Measurements from ENCODE around the gene PDE6A. TPM values are rescaled to one million over a fixed set of nuclear protein-coding genes. Genes with fewer than 3 reads are reported as not detected.

Gene PDE6A
- total and polyA plus RNA-seq, 9 donors: 0.03 to 0.35 (median 0.08) TPM; not detected in 3

DNA sequence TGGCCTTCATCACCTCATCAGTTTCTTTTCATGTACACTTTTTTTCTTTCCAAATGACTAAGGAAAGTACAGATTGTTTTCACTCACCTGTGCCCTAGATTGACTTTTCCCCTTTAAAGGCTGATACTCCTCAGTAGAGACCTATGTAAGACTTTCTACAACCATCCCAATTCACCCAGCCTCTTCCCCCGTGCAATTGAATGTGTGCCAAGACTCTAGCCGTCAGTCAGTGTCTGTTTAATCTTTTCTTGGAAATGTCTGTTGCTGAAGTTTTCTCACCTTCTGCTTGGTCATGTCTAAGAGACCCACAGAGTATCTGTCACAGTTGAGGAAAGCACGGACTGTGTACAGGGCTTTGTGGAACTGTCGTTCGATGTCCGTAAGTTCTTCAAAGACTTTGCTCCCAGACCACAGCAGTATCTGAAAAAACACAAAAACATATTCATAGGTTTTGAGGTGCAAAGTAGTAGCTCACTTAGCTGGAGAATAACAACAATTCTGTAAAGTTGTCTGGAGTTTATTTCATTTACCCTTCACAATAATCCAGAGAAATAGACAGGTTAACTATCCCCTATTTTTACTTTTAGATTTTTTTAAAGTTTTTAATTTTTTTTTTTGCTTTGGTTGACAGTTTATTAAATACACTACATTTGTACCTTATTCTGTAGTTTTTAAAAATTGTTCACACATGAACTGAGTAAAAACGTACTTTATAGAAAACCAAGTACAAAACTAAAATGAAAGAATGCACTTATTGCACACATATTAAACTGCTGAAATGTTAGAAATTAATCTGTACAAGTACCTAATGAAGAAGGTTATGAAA is 13.6 kb downstream of the PDE6A start:
- no peaks in the 10 kb centered on the region for H3K4me1 ChIP-seq (ENCODE audit: control insufficient read depth, insufficient read depth, low read length)
- no peaks in the 10 kb centered on the region for H3K9me3 ChIP-seq (replicated peaks; ENCODE audit: control insufficient read depth, low read depth, low read length)
- DNase-seq: no peak
- H3K4me3 ChIP-seq (ENCODE audit: low read length): no peak overlapping the region
- no CpG with 5 or more reads among the region's 7 CpGs for WGBS (ENCODE audit: insufficient coverage)
- no peak overlapping the region for H3K27ac ChIP-seq (ENCODE audit: low read length)
- H3K27me3 ChIP-seq (ENCODE audit: control insufficient read depth, insufficient read depth, low read length): peaks cover 13% of the 10 kb centered on the region
- no peaks in the 10 kb centered on the region for H3K36me3 ChIP-seq (ENCODE audit: control insufficient read depth, insufficient read depth, low read length)

DNA sequence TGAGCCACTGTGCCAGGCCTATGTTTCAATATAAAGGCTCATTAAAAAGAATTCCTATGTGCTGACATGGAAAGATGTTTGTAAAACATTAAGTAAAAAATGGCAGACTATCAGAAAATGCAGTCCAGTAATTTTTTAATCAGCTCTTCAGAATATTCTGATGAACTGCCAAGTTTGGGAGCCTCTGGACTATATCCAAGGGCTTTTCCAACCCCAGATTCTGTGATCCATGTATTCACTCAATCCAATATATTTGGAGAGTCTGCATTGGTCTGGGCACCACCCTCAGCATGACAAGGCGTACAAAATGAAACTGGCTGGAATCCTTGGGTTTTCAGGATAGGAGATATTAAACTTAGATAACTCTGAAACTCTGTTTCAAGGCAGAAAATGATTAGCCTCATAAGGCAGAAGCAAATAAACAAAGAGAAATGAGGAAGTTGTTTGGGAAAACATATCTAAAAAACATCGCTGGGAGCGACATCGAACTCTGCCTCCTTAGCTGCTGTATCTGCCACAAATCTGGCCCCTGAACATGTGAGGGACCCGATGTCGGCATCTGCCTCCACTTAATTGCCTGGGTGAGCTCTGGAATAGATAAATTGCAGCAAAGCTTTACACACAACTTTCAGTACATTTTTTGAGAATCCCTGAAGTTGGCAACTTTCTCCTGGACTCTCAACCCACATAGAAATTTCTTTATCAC is 14.4 kb downstream of the PDE6A start:
- no peaks in the 10 kb centered on the region for H3K36me3 ChIP-seq (ENCODE audit: control insufficient read depth, insufficient read depth, low read length)
- no peak overlapping the region for H3K4me3 ChIP-seq (ENCODE audit: low read length)
- H3K9me3 ChIP-seq (replicated peaks; ENCODE audit: control insufficient read depth, low read depth, low read length): no peaks in the 10 kb centered on the region
- 67% methylated on average over 5 of the region's 6 CpGs for WGBS (ENCODE audit: insufficient coverage)
- no peaks in the 10 kb centered on the region for H3K4me1 ChIP-seq (ENCODE audit: control insufficient read depth, insufficient read depth, low read length)
- H3K27me3 ChIP-seq (ENCODE audit: control insufficient read depth, insufficient read depth, low read length): peaks cover 10% of the 10 kb centered on the region
- no peak overlapping the region for H3K27ac ChIP-seq (ENCODE audit: low read length)
- DNase-seq: peak; percentile 12

DNA sequence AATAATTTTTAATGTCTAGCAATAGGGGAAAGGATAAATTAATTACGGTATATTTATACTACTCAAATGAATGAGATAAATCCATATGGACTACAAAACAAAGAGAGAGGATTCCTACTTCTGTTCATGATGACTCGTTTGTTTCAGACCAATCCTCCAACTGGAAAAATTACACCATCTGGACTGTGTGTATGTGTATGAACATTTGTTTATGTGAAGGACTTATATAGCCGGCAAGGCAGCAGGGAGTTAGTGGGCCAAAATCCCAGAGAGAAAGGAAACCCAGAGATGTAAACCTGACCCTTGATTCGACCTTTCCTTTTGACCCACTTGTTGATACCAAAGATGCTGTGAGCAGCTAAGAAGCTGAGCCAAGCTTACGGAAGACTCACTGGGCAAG is 20.1 kb downstream of the PDE6A start:
- H3K27ac ChIP-seq (ENCODE audit: low read length): no peak overlapping the region
- H3K9me3 ChIP-seq (replicated peaks; ENCODE audit: control insufficient read depth, low read depth, low read length): no peaks in the 10 kb centered on the region
- no peaks in the 10 kb centered on the region for H3K27me3 ChIP-seq (ENCODE audit: control insufficient read depth, insufficient read depth, low read length)
- no peaks in the 10 kb centered on the region for H3K4me1 ChIP-seq (ENCODE audit: control insufficient read depth, insufficient read depth, low read length)
- WGBS (ENCODE audit: insufficient coverage): 79% methylated on average over 3 of the region's 5 CpGs
- no peaks in the 10 kb centered on the region for H3K36me3 ChIP-seq (ENCODE audit: control insufficient read depth, insufficient read depth, low read length)
- H3K4me3 ChIP-seq (ENCODE audit: low read length): no peak overlapping the region
- no peak for DNase-seq

DNA sequence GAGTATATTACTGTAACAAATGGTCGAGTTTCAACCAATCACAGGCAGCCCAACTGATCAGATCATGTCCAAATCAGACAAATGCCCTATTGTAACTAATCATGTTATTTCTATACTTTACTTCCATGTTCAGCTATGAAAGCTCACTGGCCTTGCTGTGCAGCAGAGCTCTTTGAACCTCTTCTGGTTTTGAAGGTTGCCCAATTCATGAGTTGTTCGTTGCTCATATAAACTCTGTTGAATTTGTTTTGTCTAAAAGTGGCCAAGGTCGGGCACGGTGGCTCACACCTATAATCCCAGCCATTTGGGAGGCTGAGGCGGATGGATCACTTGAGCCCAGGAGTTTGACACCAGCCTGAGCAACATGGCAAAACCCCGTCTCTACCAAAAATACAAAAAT is 21.6 kb downstream of the PDE6A start:
- H3K4me1 ChIP-seq (ENCODE audit: control insufficient read depth, insufficient read depth, low read length): no peaks in the 10 kb centered on the region
- WGBS (ENCODE audit: insufficient coverage): 81% methylated on average over 5 of the region's 6 CpGs
- H3K27me3 ChIP-seq (ENCODE audit: control insufficient read depth, insufficient read depth, low read length): no peaks in the 10 kb centered on the region
- H3K27ac ChIP-seq (ENCODE audit: low read length): no peak overlapping the region
- no peak overlapping the region for H3K4me3 ChIP-seq (ENCODE audit: low read length)
- H3K36me3 ChIP-seq (ENCODE audit: control insufficient read depth, insufficient read depth, low read length): no peaks in the 10 kb centered on the region
- no peak for DNase-seq
- no peaks in the 10 kb centered on the region for H3K9me3 ChIP-seq (replicated peaks; ENCODE audit: control insufficient read depth, low read depth, low read length)

DNA sequence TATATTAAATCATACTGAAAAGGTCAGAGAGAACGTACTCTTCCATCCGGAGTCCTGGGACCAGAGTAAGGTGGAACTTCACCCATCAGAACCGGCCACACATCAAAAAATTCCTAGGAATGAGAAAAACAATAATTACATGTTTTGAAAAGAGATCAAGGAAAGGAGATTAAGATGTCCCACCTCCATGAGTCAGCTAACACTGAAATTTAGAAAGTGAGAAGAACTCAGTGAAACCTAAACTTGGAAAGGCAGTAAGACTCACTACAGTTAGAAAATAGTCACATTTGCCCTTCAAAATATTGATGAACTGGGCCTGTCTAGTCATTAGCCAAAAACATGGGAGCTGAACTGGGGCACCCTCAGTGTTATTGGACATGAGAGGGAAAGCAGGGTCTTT is 23.0 kb downstream of the PDE6A start:
- Histone ChIP-seq H3K27me3 (ENCODE audit: control insufficient read depth, insufficient read depth, low read length) (no peaks in the 10 kb centered on the region), H3K9me3 (replicated peaks; ENCODE audit: control insufficient read depth, low read depth, low read length) (no peaks in the 10 kb centered on the region), H3K36me3 (ENCODE audit: control insufficient read depth, insufficient read depth, low read length) (no peaks in the 10 kb centered on the region), H3K27ac (ENCODE audit: low read length) (no peak overlapping the region), H3K4me1 (ENCODE audit: control insufficient read depth, insufficient read depth, low read length) (no peaks in the 10 kb centered on the region), H3K4me3 (ENCODE audit: low read length) (no peak overlapping the region)
- DNase-seq: no peak
- no CpG with 5 or more reads among the region's 3 CpGs for WGBS (ENCODE audit: insufficient coverage)

DNA sequence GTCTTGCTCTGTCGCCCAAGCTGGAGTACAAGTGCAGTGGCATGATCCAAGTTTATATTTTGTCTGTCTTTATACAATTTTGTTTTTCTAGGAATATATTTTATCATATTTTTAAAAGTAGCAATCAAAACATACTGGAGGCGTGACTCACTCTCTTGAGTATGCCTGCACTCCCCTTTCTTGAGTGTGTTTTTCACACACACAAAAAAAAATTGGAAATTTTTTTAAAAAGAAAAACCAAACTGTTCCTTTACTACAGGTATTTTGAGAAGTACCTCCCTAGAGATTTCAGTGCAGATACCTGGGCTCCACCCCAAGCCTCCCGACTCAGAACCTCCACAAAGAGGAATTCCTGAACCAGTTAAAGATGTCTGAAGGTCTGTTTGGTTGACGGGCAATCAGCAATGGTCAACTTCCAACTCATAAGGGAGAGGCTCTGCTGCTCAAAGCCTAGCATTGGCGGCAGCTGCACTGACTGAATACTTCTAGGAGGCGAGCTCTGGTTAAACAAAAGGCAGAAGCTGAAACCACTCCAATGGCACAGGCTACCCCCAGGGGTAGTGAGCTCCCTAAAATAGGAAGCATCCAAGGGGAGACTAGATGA is 27.4 kb downstream of the PDE6A start:
- Histone ChIP-seq H3K27ac (ENCODE audit: low read length) (no peak overlapping the region), H3K4me1 (ENCODE audit: control insufficient read depth, insufficient read depth, low read length) (no peaks in the 10 kb centered on the region), H3K9me3 (replicated peaks; ENCODE audit: control insufficient read depth, low read depth, low read length) (no peaks in the 10 kb centered on the region), H3K36me3 (ENCODE audit: control insufficient read depth, insufficient read depth, low read length) (no peaks in the 10 kb centered on the region), H3K27me3 (ENCODE audit: control insufficient read depth, insufficient read depth, low read length) (peaks cover 2% of the 10 kb centered on the region), H3K4me3 (ENCODE audit: low read length) (no peak overlapping the region)
- WGBS (ENCODE audit: insufficient coverage): 77% methylated on average over 2 of the region's 6 CpGs
- no peak for DNase-seq

DNA sequence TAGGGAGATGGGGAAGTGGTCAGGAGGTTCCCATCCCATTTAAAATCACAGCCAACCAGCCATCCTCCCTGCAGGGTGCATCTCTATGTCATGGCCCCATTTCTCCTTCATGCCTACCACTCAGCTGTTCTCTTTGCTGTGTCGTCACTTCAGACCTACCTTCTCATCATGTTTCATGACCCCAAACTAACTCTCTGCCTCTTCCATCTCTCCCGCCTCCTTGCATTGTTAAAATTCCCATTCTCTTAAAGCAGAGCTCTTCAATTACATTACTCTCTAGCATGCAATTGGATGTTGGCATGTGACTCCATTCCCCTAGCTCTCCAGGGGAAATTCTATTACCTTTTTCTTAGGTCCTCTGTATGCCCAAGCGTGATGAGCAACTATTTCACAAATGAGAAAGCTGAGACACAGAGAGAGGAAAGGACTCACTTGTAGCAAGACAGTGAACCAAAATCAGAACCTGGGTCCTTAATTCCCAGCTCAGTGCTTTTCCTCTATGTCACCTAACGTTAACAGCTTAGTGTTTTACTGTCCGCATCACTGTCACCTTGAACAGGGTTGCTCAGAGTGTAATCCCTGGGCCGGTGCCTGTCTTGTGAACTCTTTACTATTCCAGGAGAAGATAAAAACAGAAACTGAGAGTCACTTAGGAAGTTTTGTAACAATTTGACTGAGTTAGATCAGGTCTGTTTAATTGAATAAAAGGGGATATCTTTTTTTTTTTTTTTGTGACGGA is 28.1 kb downstream of the PDE6A start:
- DNase-seq: no peak
- Histone ChIP-seq H3K27ac (ENCODE audit: low read length) (no peak overlapping the region), H3K9me3 (replicated peaks; ENCODE audit: control insufficient read depth, low read depth, low read length) (no peaks in the 10 kb centered on the region), H3K36me3 (ENCODE audit: control insufficient read depth, insufficient read depth, low read length) (no peaks in the 10 kb centered on the region), H3K4me1 (ENCODE audit: control insufficient read depth, insufficient read depth, low read length) (no peaks in the 10 kb centered on the region), H3K27me3 (ENCODE audit: control insufficient read depth, insufficient read depth, low read length) (peaks cover 2% of the 10 kb centered on the region), H3K4me3 (ENCODE audit: low read length) (no peak overlapping the region)
- WGBS (ENCODE audit: insufficient coverage): 58% methylated on average over 4 of the region's 7 CpGs

DNA sequence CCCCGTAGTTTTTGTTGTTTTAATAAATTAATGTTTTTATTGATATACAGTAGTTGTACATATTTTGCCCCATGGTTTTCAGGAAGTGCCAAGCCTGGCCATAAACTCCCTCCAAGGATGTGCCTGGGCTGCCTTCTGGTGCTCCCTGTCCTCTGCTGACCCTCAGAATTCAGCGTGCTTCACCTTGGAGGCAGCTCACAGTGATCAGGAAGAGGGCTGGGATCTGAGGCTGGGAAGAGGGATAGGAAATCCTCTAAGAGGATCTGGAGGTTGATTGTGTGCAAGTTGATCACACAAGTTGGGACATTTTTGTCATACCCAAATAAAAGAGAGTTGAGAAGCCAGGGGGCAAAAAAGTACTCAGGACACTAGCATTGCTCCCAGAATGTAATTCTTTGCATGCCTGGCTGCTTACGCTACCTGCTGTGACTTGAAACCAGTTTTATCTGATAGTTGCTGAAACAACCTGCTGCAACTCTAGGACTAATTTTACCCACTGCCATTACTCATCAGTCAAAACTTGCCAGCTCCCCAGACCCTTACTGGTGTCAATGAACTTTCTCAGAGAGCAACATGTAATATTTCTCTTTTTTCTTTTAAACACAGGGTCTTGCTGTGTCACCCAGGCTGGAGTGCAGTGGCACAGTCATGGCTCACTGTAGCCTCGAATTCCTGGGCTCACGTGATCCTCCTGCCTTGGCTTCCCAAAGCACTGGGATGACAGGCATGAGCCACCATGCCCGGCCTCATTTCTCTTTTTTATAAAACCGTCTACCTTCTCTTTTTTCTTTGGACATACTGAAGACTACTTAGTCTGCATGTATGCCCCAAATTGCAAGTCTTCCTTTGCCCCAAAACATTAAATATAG is 29.0 kb downstream of the PDE6A start:
- Histone ChIP-seq H3K4me1 (ENCODE audit: control insufficient read depth, insufficient read depth, low read length) (no peaks in the 10 kb centered on the region), H3K4me3 (ENCODE audit: low read length) (no peak overlapping the region), H3K36me3 (ENCODE audit: control insufficient read depth, insufficient read depth, low read length) (no peaks in the 10 kb centered on the region), H3K9me3 (replicated peaks; ENCODE audit: control insufficient read depth, low read depth, low read length) (no peaks in the 10 kb centered on the region), H3K27ac (ENCODE audit: low read length) (no peak overlapping the region), H3K27me3 (ENCODE audit: control insufficient read depth, insufficient read depth, low read length) (peaks cover 2% of the 10 kb centered on the region)
- 82% methylated on average over 5 of the region's 7 CpGs for WGBS (ENCODE audit: insufficient coverage)
- no peak for DNase-seq
